Transverse colon (tissue), 4 donors: Measurements from ENCODE around the gene LORICRIN. TPM values are rescaled to one million over a fixed set of nuclear protein-coding genes. Genes with fewer than 3 reads are reported as not detected.

Experiments
- DNase-seq: peaks from one replicate; pipeline ENCODE4 v3.0.0-alpha.2; 2019
- H3K27ac ChIP-seq, 4 donors: fragments of 200-600 bp; sonication (generic); 2 replicates each; pipeline ENCODE4 v1.5.1; 2016 to 2018; ENCODE audit warnings: inconsistent platforms in 4 of 4
- H3K27me3 ChIP-seq: fragments of 200-600 bp; sonication (generic); 2 replicates; pipeline ENCODE4 v1.5.1; 2017; ENCODE audit warnings: inconsistent platforms
- H3K36me3 ChIP-seq, 4 donors: fragments of 200-600 bp; sonication (generic); 2 replicates each; pipeline ENCODE4 v1.5.1; 2017 to 2019; ENCODE audit warnings: inconsistent platforms in 4 of 4
- H3K4me1 ChIP-seq, 4 donors: fragments of 200-600 bp; sonication (generic); 2 replicates each; pipeline ENCODE4 v1.5.1; 2017 to 2020; ENCODE audit warnings: inconsistent platforms in 4 of 4
- H3K4me3 ChIP-seq, 4 donors: fragments of 200-600 bp; sonication (generic); 1 replicate in 1 of 4; 2 replicates in 3 of 4; pipeline versions ENCODE4 v1.5.1 to v1.6.1; 2017 to 2019; ENCODE audit warnings: inconsistent platforms in 4 of 4
- H3K9me3 ChIP-seq, 2 donors: fragments of 200-600 bp; sonication (generic); 2 replicates each; pipeline ENCODE4 v1.5.1; 2017 to 2019; ENCODE audit warnings: inconsistent platforms in 2 of 2
- CTCF ChIP-seq, 5 experiments: fragments of 200-600 bp in 3 of 5; fragments of 450-650 bp in 2 of 5; sonication (generic) in 3 of 5; IDR thresholded peaks; 1 replicate in 2 of 5; 2 replicates in 3 of 5; pipeline ENCODE4 v1.5.1; 2016 to 2017; ENCODE audit warnings: antibody characterized with exemption in 5 of 5, inconsistent platforms in 3 of 5, mild to moderate bottlenecking in 2 of 5, moderate library complexity in 1 of 5
- EP300 ChIP-seq: sonication (generic); formaldehyde crosslinking; IDR thresholded peaks from one replicate; pipeline ENCODE4 v1.6.1; 2017; ENCODE audit warnings: antibody characterized with exemption, low read depth
- POLR2A ChIP-seq: fragments of 450-650 bp; IDR thresholded peaks from one replicate; pipeline ENCODE4 v1.6.1; 2016; ENCODE audit warnings: antibody characterized with exemption, mild to moderate bottlenecking, moderate library complexity
- POLR2AphosphoS5 ChIP-seq, 3 donors: sonication (generic); formaldehyde crosslinking; IDR thresholded peaks; one replicate each; pipeline ENCODE4 v1.6.1; 2016; ENCODE audit warnings: antibody characterized with exemption in 3 of 3
- WGBS, 2 donors: methylation state at CpG; one replicate each; pipeline ENCODE4 v1.1.5; 2018; ENCODE audit warnings: low coverage in 1 of 2; 5-methylcytosine and 5-hydroxymethylcytosine counted together
- in situ Hi-C, 4 donors: fragments of 200-750 bp; cut with MboI; loops; one replicate each; pipeline versions ENCODE4 v1.15.0 to v1.15.1; 2017; ENCODE audit warnings: low sequenced_read_pairs in 3 of 4, low pct_ligation_motif_present in 1 of 4, low pct_unique_long_range_greater_than_20kb in 1 of 4
- intact Hi-C: fragments of 100-400 bp; cut with DNase I; formaldehyde crosslinking; loops from one replicate; pipeline ENCODE4 v1.15.1; 2023; ENCODE audit warnings: low total_unique reads
- total RNA-seq, 4 donors: library from RNA; depleted of rRNA; stranded (reverse); fragments of >200 nt; gene quantifications; one replicate each; pipeline ENCODE4 v1.1.0, GENCODE V29; 2016

Gene LORICRIN
- total RNA-seq, 4 donors from 2014 or later = not detected

- no peaks in the 10 kb centered on the region for H3K36me3 ChIP-seq
- no peak for TF ChIP-seq POLR2A
- no peak for TF ChIP-seq CTCF (IDR thresholded peaks at IDR 0.05)
- TF ChIP-seq EP300 = no peak
- TF ChIP-seq POLR2AphosphoS5 (IDR thresholded peaks at IDR 0.05) = no peak
- no peak overlapping the region for H3K27ac ChIP-seq
- in situ Hi-C loops (no loop called here), intact Hi-C loops (no loop called here)
- WGBS, 2 donors = 60 to 75% methylated on average over 1 to 2 of the region's 2 CpGs
- H3K4me1 ChIP-seq = no peaks in the 10 kb centered on the region
- no peak for DNase-seq
- no peaks in the 10 kb centered on the region for H3K27me3 ChIP-seq
- H3K9me3 ChIP-seq = no peaks in the 10 kb centered on the region
- no peak overlapping the region for H3K4me3 ChIP-seq
These were observed 50.0 kb downstream of the LORICRIN start for GRCh38 chr1:153309441-153309840.

GRCh38 chr1:153310526-153310925 is 51.0 kb downstream of the LORICRIN start:
- TF ChIP-seq CTCF (IDR thresholded peaks at IDR 0.05) (no peak), EP300 (no peak), POLR2A (no peak), POLR2AphosphoS5 (IDR thresholded peaks at IDR 0.05) (no peak)

More at GRCh38 chr1:153310526-153310925, 51.0 kb downstream of the LORICRIN start:
- no peaks in the 10 kb centered on the region for H3K36me3 ChIP-seq
- intact Hi-C loops = no loop called here
- no peak overlapping the region for H3K4me3 ChIP-seq
- in situ Hi-C loops = no loop called here
- H3K4me1 ChIP-seq = no peaks in the 10 kb centered on the region
- DNase-seq = no peak
- no peaks in the 10 kb centered on the region for H3K27me3 ChIP-seq
- H3K9me3 ChIP-seq = no peaks in the 10 kb centered on the region
- H3K27ac ChIP-seq = no peak overlapping the region
- WGBS, 2 donors = 64 to 67% methylated on average over 4 to 7 of the region's 7 CpGs

Other genes with a start within 250 kb of the LORICRIN start
- gene SPRR1B, start 228.5 kb upstream of the LORICRIN start, total RNA-seq = not detected
- not detected for gene SPRR2D, start 218.6 kb upstream of the LORICRIN start, total RNA-seq
- not detected for gene SPRR2A, start 202.2 kb upstream of the LORICRIN start, total RNA-seq
- gene SPRR2B, start 188.1 kb upstream of the LORICRIN start, total RNA-seq = not detected
- gene SPRR2E, start 165.2 kb upstream of the LORICRIN start, total RNA-seq = not detected
- gene SPRR2F, start 146.2 kb upstream of the LORICRIN start, total RNA-seq = not detected
- not detected for gene SPRR2G, start 108.8 kb upstream of the LORICRIN start, total RNA-seq
- gene LELP1, start 56.3 kb upstream of the LORICRIN start, total RNA-seq = not detected
- gene PRR9, start 42.1 kb upstream of the LORICRIN start, total RNA-seq = not detected
- gene PGLYRP3, start 53.3 kb downstream of the LORICRIN start, total RNA-seq = not detected
- not detected for gene PGLYRP4, start 89.2 kb downstream of the LORICRIN start, total RNA-seq
- 10 to 100 TPM; 24.0 to 99.0 (median 34.3) TPM for gene S100A9, start 98.2 kb downstream of the LORICRIN start, total RNA-seq
- not detected for gene S100A12, start 115.9 kb downstream of the LORICRIN start, total RNA-seq
- gene S100A8, start 131.4 kb downstream of the LORICRIN start, total RNA-seq = 1 to 10 TPM in 2 of 4 donors, not detected in 2; 1.6 to 7.4 TPM
- gene S100A7A, start 156.8 kb downstream of the LORICRIN start, total RNA-seq = not detected
- not detected for gene S100A7, start 201.0 kb downstream of the LORICRIN start, total RNA-seq